GM12801 (cell line): ENCODE data around the gene PCCA.

Source experiments
- CTCF ChIP-seq: IDR thresholded peaks from one replicate; pipeline ENCODE4 v1.5.1; 2011; ENCODE audit warnings: control low read depth; ENCODE audit not compliant: insufficient read length; ENCODE audit errors: extremely low read depth

PCCA gene

GRCh38 chr13:100209857-100210825 lies 121.2 kb downstream of the PCCA start:
- TF ChIP-seq CTCF = no peak

- TF ChIP-seq CTCF = no peak
Observed at GRCh38 chr13:100211016-100211710, 122.3 kb downstream of the PCCA start.

DNA sequence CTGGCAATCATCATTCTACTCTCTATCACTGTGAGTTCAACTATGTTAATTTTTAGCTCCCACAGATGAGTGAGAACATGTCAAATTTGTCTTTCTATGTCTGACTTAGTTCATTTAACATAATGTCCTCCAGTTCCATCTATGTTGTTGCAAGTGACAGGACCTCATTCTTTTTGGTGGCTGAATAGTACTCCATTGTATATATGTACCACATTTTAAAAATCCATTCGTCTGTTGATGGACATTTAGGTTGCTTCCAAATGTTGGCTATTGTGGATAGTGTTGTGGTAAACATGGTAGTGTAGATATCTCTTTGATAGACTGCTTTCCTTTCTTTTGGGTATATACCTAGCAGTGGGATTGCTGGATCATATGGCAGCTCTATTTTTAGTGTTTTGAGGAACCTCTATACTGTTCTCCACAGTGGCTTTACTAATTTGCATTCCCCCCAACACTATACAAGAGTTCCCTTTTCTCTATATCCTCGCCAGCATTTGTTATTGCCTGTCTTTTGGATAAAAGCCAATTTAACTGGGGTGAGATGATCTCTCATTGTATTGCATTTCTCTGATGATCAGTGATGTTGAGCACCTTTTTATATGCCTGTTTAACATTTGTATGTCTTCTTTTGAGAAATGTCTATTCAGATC lies 124.1 kb downstream of the PCCA start:
- no peak for TF ChIP-seq CTCF

DNA sequence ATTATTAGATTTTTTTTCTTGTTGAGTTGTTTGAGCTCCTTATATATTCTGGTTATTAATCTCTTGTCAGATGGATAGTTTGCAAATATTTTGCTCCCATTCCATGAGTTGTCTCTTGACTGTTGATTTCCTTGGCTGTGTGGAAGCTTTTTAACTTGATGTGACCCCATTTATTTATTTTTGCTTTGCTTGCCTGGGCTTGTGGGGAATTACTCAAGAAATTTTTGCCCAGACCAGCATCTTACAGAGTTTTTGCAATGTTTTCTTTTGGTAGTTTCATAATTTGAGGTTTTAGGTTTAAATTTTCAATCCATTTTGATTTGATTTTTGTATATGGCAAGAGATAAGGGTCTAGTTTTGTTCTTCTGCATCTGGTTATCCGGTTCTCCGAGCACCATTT lies 124.7 kb downstream of the PCCA start:
- no peak for TF ChIP-seq CTCF

DNA sequence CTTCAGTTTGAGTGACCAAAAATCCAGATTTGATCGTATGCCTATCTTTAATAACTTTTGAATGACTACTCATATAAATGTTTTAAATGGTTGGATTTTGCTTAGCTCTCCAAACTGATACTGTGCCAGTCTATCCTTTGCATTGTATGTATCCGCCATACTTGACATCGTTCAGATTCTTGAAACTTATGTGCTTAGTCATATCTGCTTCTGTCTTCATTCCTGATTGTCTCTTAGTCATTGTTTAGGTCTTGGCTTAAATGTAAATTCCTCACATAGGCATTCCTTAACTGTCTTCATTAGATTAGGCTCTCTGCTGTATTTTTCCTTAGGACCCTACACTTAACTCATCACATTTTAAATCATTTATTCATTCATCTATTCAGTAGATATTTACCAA lies 126.0 kb downstream of the PCCA start:
- TF ChIP-seq CTCF = no peak

DNA sequence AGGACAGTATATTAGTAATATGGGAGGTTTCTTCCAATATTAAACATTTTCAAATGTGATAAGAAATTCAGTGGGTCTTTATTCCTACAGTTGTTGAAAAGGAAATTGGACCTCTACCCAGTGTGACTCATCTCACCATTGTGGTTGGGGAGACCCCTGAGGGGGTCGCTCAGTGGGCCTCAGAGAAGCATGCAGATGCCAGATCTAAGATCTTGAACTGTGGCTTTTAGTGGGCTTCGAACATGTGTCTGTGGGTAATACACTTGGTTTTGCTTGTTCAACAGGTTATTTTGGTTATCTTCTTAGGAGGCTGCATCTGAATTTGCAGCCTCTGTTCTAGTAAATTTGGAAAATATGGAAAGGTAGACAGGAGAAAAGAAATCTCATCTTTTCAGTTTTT lies 132.3 kb downstream of the PCCA start:
- TF ChIP-seq CTCF = no peak

GRCh38 chr13:100229603-100230002 lies 140.7 kb downstream of the PCCA start:
- TF ChIP-seq CTCF = no peak
